ENCODE measurements around the gene PSMD13.

DNA sequence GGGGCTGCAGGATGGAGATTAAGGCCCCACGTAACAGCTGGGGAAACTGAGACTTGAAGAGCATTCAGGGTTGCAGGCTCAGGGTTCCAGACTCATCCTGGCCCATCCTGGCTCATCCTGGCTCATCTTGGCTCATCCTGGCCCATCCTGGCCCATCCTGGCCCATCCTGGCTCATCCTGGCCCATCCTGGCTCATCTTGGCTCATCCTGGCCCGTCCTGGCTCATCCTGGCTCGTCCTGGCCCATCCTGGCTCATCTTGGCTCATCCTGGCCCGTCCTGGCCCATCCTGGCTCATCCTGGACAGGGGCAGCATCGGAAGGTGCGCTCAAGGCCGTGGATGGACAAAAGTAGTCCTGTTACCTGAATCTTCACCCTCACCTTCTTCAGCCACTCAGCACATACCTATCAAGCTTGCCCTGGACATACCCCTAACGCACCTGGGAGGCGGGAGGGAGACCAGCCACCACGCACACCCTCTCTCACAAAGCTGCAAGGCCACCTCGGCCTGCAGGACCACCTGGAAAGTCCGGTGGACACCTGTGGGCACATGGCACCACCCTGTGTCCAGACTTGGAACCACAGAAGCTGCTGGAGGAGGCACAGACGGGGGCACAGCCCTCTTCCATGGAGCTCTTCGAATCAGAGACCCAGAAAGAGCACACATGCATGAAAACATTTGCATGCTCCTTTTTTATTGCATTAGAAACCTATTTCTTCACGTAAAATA lies 21.2 kb downstream of the PSMD13 start:
- TF ChIP-seq YY1 (IDR thresholded peaks at IDR 0.05; ENCODE audit: insufficient read depth, insufficient read length), result no peak
- no peak for TF ChIP-seq SUZ12 (IDR thresholded peaks at IDR 0.05; ENCODE audit: extremely low read depth, insufficient read depth, insufficient read length)
- no peak for TF ChIP-seq ZNF274 (IDR thresholded peaks at IDR 0.05; ENCODE audit: low read depth, low read length)

Data from NT2/D1 (cell line).